NCI-H128 (cell line): ENCODE data around the gene USP19.
A peak's percentile ranks its signal among the peaks of the same experiment; 100 is the strongest.

Experiments used
- DNase-seq: peaks from one replicate; lab custom pipeline; 2025; ENCODE audit not compliant: unreplicated experiment; lab: John Stamatoyannopoulos, UW

USP19 gene

DNA sequence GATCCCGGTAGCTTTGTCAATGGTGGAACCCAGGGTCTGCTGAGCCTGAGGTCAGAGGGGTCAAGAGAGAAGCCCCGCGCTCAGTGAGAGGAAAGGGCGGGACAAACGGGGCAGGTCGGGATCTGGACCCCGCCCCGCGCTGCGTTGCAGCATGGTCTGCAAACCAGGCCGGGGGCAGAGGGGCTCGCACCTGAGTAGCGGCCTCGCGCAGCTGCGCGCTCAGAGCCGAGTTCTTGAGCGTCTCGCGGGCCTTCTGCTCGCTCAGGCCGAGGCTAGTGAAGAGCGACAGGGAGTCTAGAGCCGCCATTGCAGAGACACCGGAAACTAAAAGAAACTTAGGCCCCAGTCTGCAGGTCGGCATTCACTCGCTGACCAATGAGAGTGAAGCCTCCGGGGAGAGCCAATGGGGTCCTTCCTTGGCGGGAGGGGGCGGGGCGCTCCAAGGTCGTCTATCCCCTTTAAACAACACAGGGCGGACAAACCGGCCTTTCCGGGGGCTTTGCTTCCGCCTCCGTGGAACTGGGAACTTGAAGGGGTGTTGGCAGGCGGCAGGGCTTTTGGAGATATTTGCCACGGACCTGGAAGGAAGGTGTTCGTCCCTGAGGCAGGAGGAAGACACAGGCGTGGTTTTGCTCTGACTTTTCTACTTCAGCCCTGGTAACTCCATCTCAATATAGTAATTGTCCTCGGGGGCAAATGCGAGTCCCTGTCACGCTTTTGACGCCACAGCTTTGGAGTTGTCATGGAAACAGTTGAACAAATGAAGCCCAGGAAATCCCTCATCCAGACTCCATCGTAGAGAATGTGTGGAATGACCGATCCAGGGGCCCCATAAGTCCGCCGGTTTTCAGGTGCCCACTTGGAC is 16.0 kb downstream of the USP19 start, which contains the start of gene QARS1:
TSS of gene QARS1 (minus strand) at position 331 of the 865 bp plus-strand sequence. CDS start at position 307, 24 bp downstream.
- peak; percentile 20 for DNase-seq

DNA sequence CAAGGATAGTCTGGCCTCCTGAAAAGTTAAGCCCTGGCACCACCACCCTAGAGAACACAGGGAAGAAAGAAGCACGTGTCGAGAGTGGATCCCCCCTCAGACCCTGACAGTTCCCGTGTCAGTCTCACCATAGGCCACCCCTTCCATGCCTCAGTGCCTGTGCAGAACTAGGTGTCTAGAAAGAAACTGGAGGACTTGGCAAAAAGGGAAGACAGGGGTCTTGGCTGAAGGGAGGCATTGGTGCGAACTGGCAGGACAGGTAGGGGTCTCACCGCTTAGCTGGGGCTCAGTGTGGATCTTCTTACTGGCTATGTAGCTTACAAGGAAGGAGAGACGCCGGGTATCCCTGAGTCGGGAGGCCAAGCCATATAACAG is 16.6 kb downstream of the USP19 start:
- DNase-seq, result no peak

GRCh38 chr3:49100046-49100615 is 20.5 kb downstream of the USP19 start:
- no peak for DNase-seq

GRCh38 chr3:49098910-49099630 is 21.6 kb downstream of the USP19 start:
- DNase-seq, result no peak

- no peak for DNase-seq
Observed at GRCh38 chr3:49098429-49098828, 22.2 kb downstream of the USP19 start.

GRCh38 chr3:49093853-49094767 is 26.5 kb downstream of the USP19 start, which contains the start of gene QRICH1:
QRICH1 (minus strand) TSS chr3:49094071; CDS start chr3:49077017, 17,054 bp downstream.
- DNase-seq, result peak; percentile 93

- peak; percentile 24 for DNase-seq
Observed at GRCh38 chr3:49092938-49093852, 27.4 kb downstream of the USP19 start.

- DNase-seq, result no peak
Observed at GRCh38 chr3:49081429-49081828, 39.2 kb downstream of the USP19 start.

- DNase-seq, result no peak
Observed at GRCh38 chr3:49079270-49079669, 41.4 kb downstream of the USP19 start.

- no peak for DNase-seq
Observed at GRCh38 chr3:49076646-49077045, 44.0 kb downstream of the USP19 start.

DNA sequence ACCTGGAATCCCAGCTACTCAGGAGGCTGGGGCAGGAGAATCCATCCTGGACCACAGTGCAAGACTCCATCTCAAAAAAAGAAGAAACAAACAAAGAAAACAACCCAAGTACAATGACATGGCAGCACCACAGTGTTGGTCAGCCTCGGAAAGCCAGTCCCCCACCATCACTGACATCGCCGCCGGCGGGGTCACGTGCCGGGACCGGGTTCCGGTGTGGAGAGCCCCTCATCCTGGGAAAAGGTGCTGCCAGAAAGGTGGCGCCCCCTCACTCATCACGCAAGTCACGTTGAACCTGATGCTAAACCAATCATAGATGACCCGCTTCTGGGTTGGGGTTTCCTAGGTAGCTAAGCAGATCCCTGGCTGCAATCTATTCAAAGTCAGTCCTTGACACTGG is 44.5 kb downstream of the USP19 start:
- DNase-seq, result no peak
